ENCODE results near the gene MPPED2.

MPPED2 gene

DNA sequence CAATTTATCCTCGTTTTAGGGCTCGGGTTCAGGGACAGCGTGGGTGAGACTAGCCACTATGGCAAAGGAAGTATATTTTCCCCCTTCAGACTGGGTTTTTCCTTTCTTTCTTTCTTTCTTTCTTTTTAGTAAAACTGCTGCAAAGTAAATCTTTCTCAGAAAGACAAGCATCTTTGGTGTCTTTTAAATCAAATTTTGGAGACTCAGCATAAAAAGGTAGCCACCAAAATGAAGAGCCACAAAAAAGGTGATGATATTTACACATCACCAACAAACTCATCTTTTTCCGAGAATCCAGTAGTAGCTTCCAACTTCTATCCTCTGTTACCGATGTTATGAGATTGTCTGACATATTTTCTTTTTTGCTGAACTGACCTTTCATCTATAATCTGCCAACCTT, 88.6 kb downstream of the MPPED2 start:
- TF ChIP-seq, protein P1, sequence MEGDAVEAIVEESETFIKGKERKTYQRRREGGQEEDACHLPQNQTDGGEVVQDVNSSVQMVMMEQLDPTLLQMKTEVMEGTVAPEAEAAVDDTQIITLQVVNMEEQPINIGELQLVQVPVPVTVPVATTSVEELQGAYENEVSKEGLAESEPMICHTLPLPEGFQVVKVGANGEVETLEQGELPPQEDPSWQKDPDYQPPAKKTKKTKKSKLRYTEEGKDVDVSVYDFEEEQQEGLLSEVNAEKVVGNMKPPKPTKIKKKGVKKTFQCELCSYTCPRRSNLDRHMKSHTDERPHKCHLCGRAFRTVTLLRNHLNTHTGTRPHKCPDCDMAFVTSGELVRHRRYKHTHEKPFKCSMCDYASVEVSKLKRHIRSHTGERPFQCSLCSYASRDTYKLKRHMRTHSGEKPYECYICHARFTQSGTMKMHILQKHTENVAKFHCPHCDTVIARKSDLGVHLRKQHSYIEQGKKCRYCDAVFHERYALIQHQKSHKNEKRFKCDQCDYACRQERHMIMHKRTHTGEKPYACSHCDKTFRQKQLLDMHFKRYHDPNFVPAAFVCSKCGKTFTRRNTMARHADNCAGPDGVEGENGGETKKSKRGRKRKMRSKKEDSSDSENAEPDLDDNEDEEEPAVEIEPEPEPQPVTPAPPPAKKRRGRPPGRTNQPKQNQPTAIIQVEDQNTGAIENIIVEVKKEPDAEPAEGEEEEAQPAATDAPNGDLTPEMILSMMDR (conservative IDR thresholded peaks at IDR 0.05; ENCODE audit: control insufficient read depth, insufficient read depth, low read depth, low read length), result no peak
- DNase-seq (ENCODE audit: low read depth), result no peak
- no peak overlapping the region for H3K4me3 ChIP-seq (ENCODE audit: control insufficient read depth, low read depth, low read length)

DNA sequence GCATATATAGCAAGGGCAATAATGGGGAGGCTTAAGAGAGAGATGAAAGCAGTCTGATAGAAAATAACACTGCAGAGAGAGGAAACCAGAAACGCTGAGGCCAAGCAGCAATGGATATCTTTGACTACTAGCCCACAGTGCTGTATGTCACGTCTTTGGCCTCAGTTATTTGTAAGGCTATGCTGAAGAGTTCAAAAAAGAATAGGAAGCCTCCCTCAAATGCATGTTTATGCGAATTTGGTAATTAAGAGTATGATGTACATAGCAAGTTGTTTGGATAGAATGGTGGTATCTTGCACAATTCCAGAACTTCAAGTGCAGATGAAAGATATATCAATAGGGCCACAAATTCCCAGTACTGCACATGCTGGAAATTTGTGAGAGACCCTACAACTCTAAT, 89.2 kb downstream of the MPPED2 start:
- TF ChIP-seq, protein P1 (conservative IDR thresholded peaks at IDR 0.05; ENCODE audit: control insufficient read depth, insufficient read depth, low read depth, low read length), result no peak
- no peak for DNase-seq (ENCODE audit: low read depth)

GRCh38 chr11:30495437-30495836, 90.7 kb downstream of the MPPED2 start:
- no peak for DNase-seq (ENCODE audit: low read depth)
- TF ChIP-seq, protein P1 (conservative IDR thresholded peaks at IDR 0.05; ENCODE audit: control insufficient read depth, insufficient read depth, low read depth, low read length), result no peak
- no peak overlapping the region for H3K4me3 ChIP-seq (ENCODE audit: control insufficient read depth, low read depth, low read length)

More for the DNA sequence above, 89.2 kb downstream of the MPPED2 start:
- no peak overlapping the region for H3K4me3 ChIP-seq (ENCODE audit: control insufficient read depth, low read depth, low read length)

DNA sequence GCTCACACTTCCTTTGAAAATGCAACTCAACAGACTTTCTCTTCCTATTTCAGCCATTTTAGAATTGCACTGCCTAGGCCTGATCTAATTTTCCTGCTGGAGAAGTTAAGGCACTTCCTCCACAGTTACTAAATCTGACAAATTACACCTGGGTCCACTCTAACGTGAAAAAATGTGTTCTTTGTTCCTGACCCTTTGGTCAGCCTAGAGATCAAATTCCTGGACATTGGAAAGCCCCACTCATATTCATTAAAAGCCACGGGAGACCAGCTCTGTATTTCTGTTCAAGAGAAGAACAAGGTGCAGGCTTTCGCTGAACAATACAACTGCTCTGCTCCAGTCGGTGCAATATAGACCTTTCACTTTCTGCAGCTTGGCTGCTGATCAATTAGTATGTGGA, 96.6 kb downstream of the MPPED2 start:
- TF ChIP-seq, protein P1 (conservative IDR thresholded peaks at IDR 0.05; ENCODE audit: control insufficient read depth, insufficient read depth, low read depth, low read length), result no peak
- DNase-seq (ENCODE audit: low read depth), result no peak
- no peak overlapping the region for H3K4me3 ChIP-seq (ENCODE audit: control insufficient read depth, low read depth, low read length)

GRCh38 chr11:30489076-30489475, 97.1 kb downstream of the MPPED2 start:
- no peak overlapping the region for H3K4me3 ChIP-seq (ENCODE audit: control insufficient read depth, low read depth, low read length)
- DNase-seq (ENCODE audit: low read depth), result no peak
- TF ChIP-seq, protein P1 (conservative IDR thresholded peaks at IDR 0.05; ENCODE audit: control insufficient read depth, insufficient read depth, low read depth, low read length), result no peak

- DNase-seq (ENCODE audit: low read depth), result no peak
- no peak overlapping the region for H3K4me3 ChIP-seq (ENCODE audit: control insufficient read depth, low read depth, low read length)
- TF ChIP-seq, protein P1 (conservative IDR thresholded peaks at IDR 0.05; ENCODE audit: control insufficient read depth, insufficient read depth, low read depth, low read length), result no peak
These were observed 97.7 kb downstream of the MPPED2 start for GRCh38 chr11:30488304-30488998.
